CD4-positive, alpha-beta T cell (primary cell): Measurements from ENCODE around the gene MAP4. TPM values are rescaled to one million over a fixed set of nuclear protein-coding genes. Genes with fewer than 3 reads are reported as not detected.

Experiments
- ATAC-seq: fragments of 200-7000 bp; cut with Tn5 transposase; one replicate; pipeline ENCODE4 v1.10.0; 2022; ENCODE audit warnings: mild to moderate bottlenecking; ENCODE audit not compliant: poor library complexity
- CTCF ChIA-PET: fragments of 350-600 bp; sonication (Branson Sonifier 250); formaldehyde crosslinking; loops from one replicate; lab custom pipeline; 2021; ENCODE audit warnings: antibody characterized with exemption, inconsistent platforms; lab: Charles Lee
- POLR2A ChIA-PET: fragments of 350-600 bp; sonication (Branson Sonifier 250); formaldehyde crosslinking; loops from one replicate; lab custom pipeline; 2021; ENCODE audit warnings: antibody characterized with exemption, inconsistent platforms; lab: Charles Lee
- DNase-seq, 14 experiments: peaks; one replicate each; pipeline ENCODE4 v3.0.0-alpha.2; 2013 to 2020; ENCODE audit warnings: mixed read lengths in 2 of 14
- H3K27ac ChIP-seq, 2 donors: one replicate each; pipeline versions ENCODE4 v1.5.1 to v1.7.0; 2013; ENCODE audit warnings: low read length in 2 of 2, low read depth in 1 of 2, mild to moderate bottlenecking in 1 of 2
- H3K27me3 ChIP-seq, 2 experiments: 1 replicate in 1 of 2; 2 replicates in 1 of 2; pipeline versions ENCODE4 v1.6.1 to v1.7.0; 2013; ENCODE audit warnings: low read length in 2 of 2, control low read depth in 1 of 2, mild to moderate bottlenecking in 1 of 2, moderate library complexity in 1 of 2; ENCODE audit not compliant: insufficient read depth in 2 of 2, control insufficient read depth in 1 of 2
- H3K36me3 ChIP-seq: one replicate; pipeline ENCODE4 v1.6.1; 2013; ENCODE audit warnings: low read length, control low read depth; ENCODE audit not compliant: insufficient read depth
- H3K4me1 ChIP-seq: one replicate; pipeline ENCODE4 v1.6.1; 2013; ENCODE audit warnings: low read length, control low read depth; ENCODE audit not compliant: insufficient read depth
- H3K4me3 ChIP-seq: one replicate; pipeline ENCODE4 v1.5.1; 2013; ENCODE audit warnings: mild to moderate bottlenecking, low read length, moderate library complexity
- H3K9me3 ChIP-seq, 2 experiments: 1 replicate in 1 of 2; 2 replicates in 1 of 2; pipeline versions ENCODE4 v1.6.1 to v1.7.0; 2013; ENCODE audit warnings: low read length in 2 of 2, mild to moderate bottlenecking in 2 of 2, control low read depth in 1 of 2, moderate library complexity in 1 of 2; ENCODE audit not compliant: control insufficient read depth in 1 of 2, insufficient read depth in 1 of 2
- H3K27ac Mint-ChIP-seq: one replicate; pipeline ENCODE4 v1.8.0; 2020; ENCODE audit warnings: mixed read lengths
- H3K27me3 Mint-ChIP-seq: one replicate; pipeline ENCODE4 v1.8.0; 2021; ENCODE audit warnings: mixed read lengths
- H3K36me3 Mint-ChIP-seq: one replicate; pipeline ENCODE4 v1.8.0; 2021; ENCODE audit warnings: low read depth, mixed read lengths
- H3K4me1 Mint-ChIP-seq: one replicate; pipeline ENCODE4 v1.8.0; 2021; ENCODE audit warnings: low read depth, mixed read lengths
- H3K4me3 Mint-ChIP-seq: one replicate; pipeline ENCODE4 v1.8.0; 2020; ENCODE audit warnings: mild to moderate bottlenecking, mixed read lengths
- H3K9me3 Mint-ChIP-seq: one replicate; pipeline ENCODE4 v1.8.0; 2020; ENCODE audit warnings: mixed read lengths
- intact Hi-C, 2 experiments: fragments of 100-400 bp; cut with DNase I in 1 of 2; cut with micrococcal nuclease in 1 of 2; formaldehyde crosslinking; loops; one replicate each; pipeline versions ENCODE4 v1.15.1 to v1.9.0; 2023 to 2025; cut with DNase I, micrococcal nuclease
- total RNA-seq, 174 experiments: library from RNA in 2 of 174; stranded (reverse) in 2 of 174; gene quantifications; one replicate each; pipeline ENCODE4 v1.2.3 and lab custom pipeline; 2021 to 2026
- TF ChIP-seq, protein P1 (sequence below): fragments of 200-600 bp; IDR thresholded peaks from one replicate; pipeline ENCODE4 v1.8.0; 2022; ENCODE audit warnings: antibody characterized with exemption, mild to moderate bottlenecking

The MAP4 gene
- total RNA-seq, 2 experiments from 2014 or later: 42.2 to 42.6 TPM

DNA sequence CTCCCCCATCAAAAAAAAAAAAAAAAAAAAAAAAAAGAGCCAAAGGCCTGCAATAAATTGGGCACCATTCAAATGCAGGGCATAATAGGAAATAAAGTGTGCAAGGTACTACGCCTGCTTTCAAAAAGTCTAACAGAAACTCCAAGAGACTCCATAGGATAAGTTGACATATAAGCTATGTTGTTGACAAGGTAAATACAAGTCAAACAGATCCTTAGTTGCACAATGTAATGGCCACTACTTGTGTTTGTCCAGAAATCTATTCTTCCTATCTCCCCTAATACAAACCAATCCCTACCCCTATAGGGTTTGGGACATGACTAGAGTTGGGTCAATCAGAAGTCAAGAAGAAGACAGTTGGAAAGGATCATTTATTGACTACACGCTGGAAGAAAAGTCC is 16.0 kb downstream of the MAP4 start:
- ChIA-PET CTCF (interaction anchor here (4.2 kb wide), 1 partner anchor 11 kb away, joined by 23 read pairs; no protein-coding TSS in a partner anchor), POLR2A (no interaction called here)
- Mint-ChIP-seq H3K4me1 (peaks cover 10% of the 10 kb centered on the region), H3K36me3 (peaks cover 10% of the 10 kb centered on the region), H3K4me3 (no peak overlapping the region), H3K27ac (no peak overlapping the region), H3K27me3 (no peaks in the 10 kb centered on the region), H3K9me3 (no peaks in the 10 kb centered on the region)
- intact Hi-C loops: no loop called here
- no peaks in the 10 kb centered on the region for H3K36me3 ChIP-seq
- ATAC-seq: no peak
- DNase-seq: no peak
- H3K4me3 ChIP-seq: no peak overlapping the region
- H3K4me1 ChIP-seq: no peaks in the 10 kb centered on the region
- no peaks in the 10 kb centered on the region for H3K9me3 ChIP-seq
- TF ChIP-seq, protein P1, sequence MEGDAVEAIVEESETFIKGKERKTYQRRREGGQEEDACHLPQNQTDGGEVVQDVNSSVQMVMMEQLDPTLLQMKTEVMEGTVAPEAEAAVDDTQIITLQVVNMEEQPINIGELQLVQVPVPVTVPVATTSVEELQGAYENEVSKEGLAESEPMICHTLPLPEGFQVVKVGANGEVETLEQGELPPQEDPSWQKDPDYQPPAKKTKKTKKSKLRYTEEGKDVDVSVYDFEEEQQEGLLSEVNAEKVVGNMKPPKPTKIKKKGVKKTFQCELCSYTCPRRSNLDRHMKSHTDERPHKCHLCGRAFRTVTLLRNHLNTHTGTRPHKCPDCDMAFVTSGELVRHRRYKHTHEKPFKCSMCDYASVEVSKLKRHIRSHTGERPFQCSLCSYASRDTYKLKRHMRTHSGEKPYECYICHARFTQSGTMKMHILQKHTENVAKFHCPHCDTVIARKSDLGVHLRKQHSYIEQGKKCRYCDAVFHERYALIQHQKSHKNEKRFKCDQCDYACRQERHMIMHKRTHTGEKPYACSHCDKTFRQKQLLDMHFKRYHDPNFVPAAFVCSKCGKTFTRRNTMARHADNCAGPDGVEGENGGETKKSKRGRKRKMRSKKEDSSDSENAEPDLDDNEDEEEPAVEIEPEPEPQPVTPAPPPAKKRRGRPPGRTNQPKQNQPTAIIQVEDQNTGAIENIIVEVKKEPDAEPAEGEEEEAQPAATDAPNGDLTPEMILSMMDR: no peak
- H3K27me3 ChIP-seq: no peaks in the 10 kb centered on the region
- H3K27ac ChIP-seq: no peak overlapping the region

GRCh38 chr3:47996440-47996839 is 19.8 kb downstream of the MAP4 start:
- Mint-ChIP-seq H3K4me3 (no peak overlapping the region), H3K4me1 (peaks cover 10% of the 10 kb centered on the region), H3K27me3 (no peaks in the 10 kb centered on the region), H3K27ac (no peak overlapping the region), H3K9me3 (no peaks in the 10 kb centered on the region), H3K36me3 (peaks cover 15% of the 10 kb centered on the region)
- Histone ChIP-seq H3K4me1 (no peaks in the 10 kb centered on the region), H3K27me3 (no peaks in the 10 kb centered on the region), H3K27ac (no peak overlapping the region), H3K4me3 (no peak overlapping the region), H3K36me3 (no peaks in the 10 kb centered on the region), H3K9me3 (no peaks in the 10 kb centered on the region)
- ChIA-PET POLR2A (no interaction called here), CTCF (no interaction called here)
- intact Hi-C loops: no loop called here
- no peak for ATAC-seq
- DNase-seq: no peak
- TF ChIP-seq, protein P1: no peak

DNA sequence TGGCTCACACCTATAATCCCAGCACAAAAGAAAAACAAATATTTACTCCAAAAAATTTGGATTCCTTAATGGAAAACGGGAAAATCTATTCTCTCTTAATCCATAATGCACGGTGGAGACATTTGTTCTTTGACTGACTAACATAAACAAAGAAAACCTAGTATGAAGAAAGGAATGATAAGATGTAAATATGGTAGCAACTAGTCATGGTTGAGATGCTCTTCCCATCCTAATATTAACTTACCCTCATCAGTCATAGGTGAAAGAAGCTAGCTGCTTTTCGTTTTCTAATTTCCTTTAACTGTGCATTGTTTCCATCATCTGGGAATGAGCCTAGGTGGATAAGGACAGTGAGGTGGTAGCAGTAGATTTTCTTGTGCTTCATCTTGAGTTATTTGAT is 22.0 kb downstream of the MAP4 start:
- DNase-seq (no peak), ATAC-seq (no peak)
- ChIA-PET CTCF (no interaction called here), POLR2A (no interaction called here)
- no peaks in the 10 kb centered on the region for H3K36me3 ChIP-seq
- no peak overlapping the region for H3K27ac Mint-ChIP-seq
- H3K4me1 ChIP-seq: no peaks in the 10 kb centered on the region
- H3K4me1 Mint-ChIP-seq: peaks cover 15% of the 10 kb centered on the region
- H3K27ac ChIP-seq: no peak overlapping the region
- H3K4me3 Mint-ChIP-seq: no peak overlapping the region
- H3K27me3 ChIP-seq: no peaks in the 10 kb centered on the region
- peaks cover 15% of the 10 kb centered on the region for H3K36me3 Mint-ChIP-seq
- H3K9me3 ChIP-seq: no peaks in the 10 kb centered on the region
- TF ChIP-seq, protein P1: no peak
- intact Hi-C loops: loop anchor here (5.0 kb wide), 2 partner anchors 158 to 572 kb away; no protein-coding TSS in a partner anchor
- H3K4me3 ChIP-seq: no peak overlapping the region
- no peaks in the 10 kb centered on the region for H3K27me3 Mint-ChIP-seq
- H3K9me3 Mint-ChIP-seq: no peaks in the 10 kb centered on the region
